Skeletal muscle tissue (tissue), 4 donors: ENCODE results near the gene CERS5. TPM values are rescaled to one million over a fixed set of nuclear protein-coding genes. Genes with fewer than 3 reads are reported as not detected.

ENCODE experiments used
- H3K27ac ChIP-seq: one replicate; pipeline ENCODE4 v1.7.0; 2013; ENCODE audit warnings: mild to moderate bottlenecking, low read depth, low read length, inconsistent platforms
- H3K27me3 ChIP-seq, 3 donors: one replicate each; pipeline ENCODE4 v1.7.0; 2013; ENCODE audit warnings: low read length in 3 of 3; ENCODE audit not compliant: control insufficient read depth in 3 of 3, insufficient read depth in 3 of 3
- H3K36me3 ChIP-seq, 3 donors: one replicate each; pipeline ENCODE4 v1.7.0; 2013; ENCODE audit warnings: low read length in 3 of 3; ENCODE audit not compliant: control insufficient read depth in 3 of 3, insufficient read depth in 3 of 3
- H3K4me1 ChIP-seq, 3 donors: one replicate each; pipeline ENCODE4 v1.7.0; 2013; ENCODE audit warnings: low read length in 3 of 3, mild to moderate bottlenecking in 3 of 3; ENCODE audit not compliant: control insufficient read depth in 3 of 3, insufficient read depth in 3 of 3
- H3K4me3 ChIP-seq, 3 donors: one replicate each; pipeline ENCODE4 v1.7.0; 2013; ENCODE audit warnings: low read length in 3 of 3
- H3K9ac ChIP-seq, 3 donors: one replicate each; pipeline ENCODE4 v1.7.0; 2013; ENCODE audit warnings: low read length in 3 of 3, mild to moderate bottlenecking in 3 of 3, moderate library complexity in 2 of 3, low read depth in 1 of 3
- H3K9me3 ChIP-seq, 3 donors: one replicate each; pipeline ENCODE4 v1.7.0; 2013; ENCODE audit warnings: low read length in 3 of 3; ENCODE audit not compliant: control insufficient read depth in 3 of 3
- total RNA-seq: library from RNA; depleted of rRNA; stranded (reverse); fragments of >200 nt; gene quantifications from one replicate; pipeline ENCODE4 v1.2.3, GENCODE V29; 2014
- donor health status: Osteomylitis.

Gene CERS5
- total RNA-seq, 1 donor from 2014 or later: 43.8 TPM

DNA sequence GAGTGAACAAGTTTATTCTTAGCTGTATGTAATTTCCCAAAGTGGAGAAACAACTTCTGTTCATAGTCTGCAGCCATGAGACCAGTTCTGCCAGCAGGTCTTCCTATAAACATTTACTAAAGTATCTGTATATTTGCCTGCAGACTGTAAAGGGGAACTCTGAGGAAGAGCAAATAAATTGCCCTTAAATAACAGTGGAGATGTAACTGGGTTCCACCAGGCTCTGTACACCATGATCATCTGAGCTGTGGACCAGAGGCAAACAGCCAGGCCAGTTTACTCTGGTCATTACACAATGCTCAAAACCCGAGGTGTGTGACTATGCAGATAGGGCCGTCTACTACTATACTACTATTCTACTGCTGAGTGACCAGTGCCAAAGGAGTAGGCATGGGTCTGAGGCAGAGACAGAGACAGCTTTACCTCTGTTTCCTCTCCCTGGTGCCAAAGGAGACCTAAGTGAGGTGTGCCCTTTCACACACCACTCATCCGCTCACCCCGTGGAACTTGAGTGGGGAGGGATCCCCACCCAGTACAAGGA is 21.1 kb upstream of the CERS5 start:
- Histone ChIP-seq H3K4me1 (peaks cover 15 to 28% (median 27%) of the 10 kb centered on the region in 3 donors), H3K27ac (no peak overlapping the region), H3K4me3 (no peak overlapping the region), H3K9ac (no peak overlapping the region), H3K27me3 (no peaks in the 10 kb centered on the region), H3K9me3 (no peaks in the 10 kb centered on the region), H3K36me3 (peaks cover 4 to 18% (median 10%) of the 10 kb centered on the region in 3 donors)

GRCh38 chr12:50187084-50187900 is 20.1 kb upstream of the CERS5 start:
- H3K36me3 ChIP-seq: peaks cover 2 to 16% (median 10%) of the 10 kb centered on the region in 3 donors
- H3K27ac ChIP-seq: peak overlapping the region; percentile 25
- peaks cover 15 to 28% (median 27%) of the 10 kb centered on the region in 3 donors for H3K4me1 ChIP-seq
- H3K27me3 ChIP-seq: no peaks in the 10 kb centered on the region
- H3K9me3 ChIP-seq: no peaks in the 10 kb centered on the region
- no peak overlapping the region for H3K4me3 ChIP-seq
- no peak overlapping the region for H3K9ac ChIP-seq

DNA sequence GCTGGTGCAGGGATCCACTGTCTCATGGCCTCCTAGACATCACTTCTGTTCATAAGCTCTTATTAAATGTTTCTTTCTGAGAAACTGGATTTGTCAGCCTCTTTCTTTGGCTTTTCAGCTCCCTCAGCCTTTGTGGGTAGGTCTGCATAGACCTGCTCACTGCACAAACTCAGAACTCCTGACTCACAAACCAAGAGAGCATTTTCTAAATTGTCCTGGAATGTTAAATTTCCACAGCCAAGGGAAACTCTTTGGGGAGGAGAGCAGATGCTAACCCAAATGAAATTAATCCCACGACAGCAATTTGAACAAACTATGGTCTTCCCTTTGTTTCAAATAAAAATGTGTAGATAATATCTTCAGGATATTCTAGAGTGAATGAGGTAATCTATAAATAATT is 19.5 kb upstream of the CERS5 start:
- Histone ChIP-seq H3K4me1 (peaks cover 15 to 28% (median 27%) of the 10 kb centered on the region in 3 donors), H3K4me3 (no peak overlapping the region), H3K27ac (peak overlapping the region; percentile 25), H3K36me3 (peaks cover 0 to 15% (median 13%) of the 10 kb centered on the region in 3 donors), H3K9ac (no peak overlapping the region), H3K9me3 (no peaks in the 10 kb centered on the region), H3K27me3 (no peaks in the 10 kb centered on the region)

GRCh38 chr12:50185970-50186663 is 18.9 kb upstream of the CERS5 start:
- Histone ChIP-seq H3K27me3 (no peaks in the 10 kb centered on the region), H3K36me3 (peaks cover 0 to 20% (median 17%) of the 10 kb centered on the region in 3 donors), H3K4me1 (peaks cover 15 to 28% (median 27%) of the 10 kb centered on the region in 3 donors), H3K4me3 (no peak overlapping the region), H3K9ac (peak overlapping the region in 1 of 3 donors; percentile 40), H3K9me3 (no peaks in the 10 kb centered on the region), H3K27ac (peak overlapping the region; percentile 25)

DNA sequence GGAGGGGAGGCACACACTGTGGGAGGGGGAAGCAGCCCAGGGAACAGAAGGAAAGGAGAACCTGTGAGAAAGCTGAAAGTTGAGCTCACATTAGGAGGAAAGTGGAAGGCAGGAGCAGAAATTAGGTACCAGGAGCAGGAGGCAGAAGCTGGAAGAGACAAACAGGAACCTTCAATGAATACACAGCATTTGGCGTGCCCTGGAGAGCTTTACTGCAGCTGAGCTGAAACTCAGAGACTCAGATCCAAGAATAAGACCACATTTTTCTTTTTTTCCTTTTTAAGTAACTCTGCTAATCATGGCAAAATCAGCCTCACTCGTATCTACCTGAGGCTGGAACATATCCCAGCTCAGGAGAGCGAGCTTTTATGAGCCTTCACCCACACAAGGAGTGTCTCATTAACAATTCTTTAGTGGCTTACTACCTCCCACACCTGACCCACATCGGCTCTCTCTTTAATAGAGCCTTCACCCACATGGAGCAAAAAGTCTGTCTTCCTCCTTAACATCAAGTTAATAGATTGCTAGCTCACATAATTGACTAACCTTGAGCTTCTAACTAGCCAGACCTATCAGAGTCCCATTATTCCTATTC is 18.2 kb upstream of the CERS5 start:
- no peak overlapping the region for H3K4me3 ChIP-seq
- peaks cover 0 to 22% (median 19%) of the 10 kb centered on the region in 3 donors for H3K36me3 ChIP-seq
- peak overlapping the region in 1 of 3 donors; percentile 40 for H3K9ac ChIP-seq
- no peaks in the 10 kb centered on the region for H3K9me3 ChIP-seq
- no peaks in the 10 kb centered on the region for H3K27me3 ChIP-seq
- H3K27ac ChIP-seq: no peak overlapping the region
- peaks cover 15 to 28% (median 27%) of the 10 kb centered on the region in 3 donors for H3K4me1 ChIP-seq

GRCh38 chr12:50184261-50184660 is 17.1 kb upstream of the CERS5 start:
- Histone ChIP-seq H3K27ac (no peak overlapping the region), H3K9ac (no peak overlapping the region), H3K36me3 (peaks cover 0 to 22% (median 21%) of the 10 kb centered on the region in 3 donors)

DNA sequence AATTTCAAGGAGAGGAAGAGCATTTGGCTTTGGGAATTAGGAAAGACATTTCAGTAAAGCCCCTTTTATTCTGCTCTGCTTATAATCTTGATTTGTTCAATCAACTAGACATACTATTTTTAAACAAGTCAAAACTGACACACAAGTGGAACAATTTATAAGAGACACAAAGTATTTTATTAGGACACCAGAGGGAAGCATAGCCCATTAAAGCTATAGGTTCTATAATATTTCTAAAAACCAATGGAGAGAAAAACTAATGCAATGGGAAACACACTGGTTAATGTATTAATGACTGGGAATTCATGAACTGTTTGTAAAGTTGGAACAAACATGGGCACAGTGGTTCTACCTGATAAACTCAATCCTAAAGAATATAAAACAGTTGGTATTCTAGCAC is 15.3 kb upstream of the CERS5 start:
- peaks cover 9 to 17% (median 14%) of the 10 kb centered on the region in 3 donors for H3K4me1 ChIP-seq
- H3K9ac ChIP-seq: no peak overlapping the region
- H3K27me3 ChIP-seq: no peaks in the 10 kb centered on the region
- peaks cover 3 to 27% (median 19%) of the 10 kb centered on the region in 3 donors for H3K36me3 ChIP-seq
- no peaks in the 10 kb centered on the region for H3K9me3 ChIP-seq
- no peak overlapping the region for H3K4me3 ChIP-seq
- H3K27ac ChIP-seq: no peak overlapping the region

More at GRCh38 chr12:50184261-50184660, 17.1 kb upstream of the CERS5 start:
- Histone ChIP-seq H3K9me3 (no peaks in the 10 kb centered on the region), H3K4me1 (peaks cover 15 to 28% (median 27%) of the 10 kb centered on the region in 3 donors), H3K4me3 (no peak overlapping the region), H3K27me3 (no peaks in the 10 kb centered on the region)

DNA sequence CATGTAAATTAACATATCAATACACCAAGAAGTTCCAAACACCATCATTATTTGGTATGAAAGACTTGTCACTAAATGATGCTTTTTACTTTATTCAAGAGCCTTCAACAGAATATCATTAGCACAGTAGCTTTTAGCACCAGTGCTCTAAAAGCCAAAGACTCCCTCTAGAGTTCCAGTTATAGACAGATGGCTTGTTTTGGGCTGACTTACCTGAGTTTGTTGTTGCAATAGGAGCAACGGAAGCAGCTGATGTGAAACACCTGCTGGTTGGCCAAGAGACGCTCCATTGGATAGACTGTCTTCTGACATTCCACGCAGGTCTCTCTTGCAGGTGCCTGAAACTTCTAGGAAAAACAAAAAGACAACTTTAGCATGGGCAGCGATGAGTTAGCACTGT is 14.5 kb upstream of the CERS5 start:
- Histone ChIP-seq H3K4me3 (no peak overlapping the region), H3K9ac (no peak overlapping the region), H3K36me3 (peaks cover 6 to 35% (median 25%) of the 10 kb centered on the region in 3 donors), H3K27ac (no peak overlapping the region), H3K4me1 (peaks cover 9 to 13% (median 12%) of the 10 kb centered on the region in 3 donors), H3K27me3 (no peaks in the 10 kb centered on the region), H3K9me3 (no peaks in the 10 kb centered on the region)

GRCh38 chr12:50175716-50176026 is 8.5 kb upstream of the CERS5 start:
- no peak overlapping the region for H3K9ac ChIP-seq
- no peaks in the 10 kb centered on the region for H3K4me1 ChIP-seq
- H3K27ac ChIP-seq: no peak overlapping the region
- H3K27me3 ChIP-seq: no peaks in the 10 kb centered on the region
- H3K4me3 ChIP-seq: no peak overlapping the region
- H3K9me3 ChIP-seq: no peaks in the 10 kb centered on the region
- H3K36me3 ChIP-seq: peaks cover 6 to 28% (median 24%) of the 10 kb centered on the region in 3 donors
